ENCODE measurements around the gene ADCY5. TPM values are rescaled to one million over a fixed set of nuclear protein-coding genes. Genes with fewer than 3 reads are reported as not detected.

ADCY5 gene
- total RNA-seq, 1 donor from 2014 or later: 48.2 TPM

GRCh38 chr3:123386477-123387040 is 62.3 kb downstream of the ADCY5 start:
- DNase-seq (ENCODE audit: low spot score): no peak

- DNase-seq (ENCODE audit: low spot score): peak; percentile 34
Measured at GRCh38 chr3:123385981-123386380, 62.9 kb downstream of the ADCY5 start.

GRCh38 chr3:123385499-123385898 is 63.4 kb downstream of the ADCY5 start:
- DNase-seq (ENCODE audit: low spot score): no peak

- DNase-seq (ENCODE audit: low spot score): no peak
Measured at GRCh38 chr3:123385001-123385401, 63.9 kb downstream of the ADCY5 start.

GRCh38 chr3:123384256-123384655 is 64.6 kb downstream of the ADCY5 start:
- DNase-seq (ENCODE audit: low spot score): no peak

- DNase-seq (ENCODE audit: low spot score): no peak
Measured at GRCh38 chr3:123383091-123384053, 65.5 kb downstream of the ADCY5 start.

- DNase-seq (ENCODE audit: low spot score): no peak
Measured at GRCh38 chr3:123380261-123380660, 68.6 kb downstream of the ADCY5 start.

- DNase-seq (ENCODE audit: low spot score): no peak
Measured at GRCh38 chr3:123379041-123379830, 69.7 kb downstream of the ADCY5 start.

- DNase-seq (ENCODE audit: low spot score): no peak
Measured at GRCh38 chr3:123378409-123378915, 70.4 kb downstream of the ADCY5 start.

- no peak for DNase-seq (ENCODE audit: low spot score)
Measured at GRCh38 chr3:123377243-123377740, 71.6 kb downstream of the ADCY5 start.

- no peak for DNase-seq (ENCODE audit: low spot score)
Measured at GRCh38 chr3:123376451-123377242, 72.2 kb downstream of the ADCY5 start.

- peak; percentile 80 for DNase-seq (ENCODE audit: low spot score)
Measured at GRCh38 chr3:123375014-123375940, 73.6 kb downstream of the ADCY5 start.

GRCh38 chr3:123374016-123374415 is 74.9 kb downstream of the ADCY5 start:
- no peak for DNase-seq (ENCODE audit: low spot score)

GRCh38 chr3:123373474-123373987 is 75.4 kb downstream of the ADCY5 start:
- peak; percentile 47 for DNase-seq (ENCODE audit: low spot score)

- peak; percentile 56 for DNase-seq (ENCODE audit: low spot score)
Measured at GRCh38 chr3:123372686-123373473, 76.0 kb downstream of the ADCY5 start.

GRCh38 chr3:123371859-123372685 is 76.8 kb downstream of the ADCY5 start:
- DNase-seq (ENCODE audit: low spot score): no peak

GRCh38 chr3:123371426-123371825 is 77.5 kb downstream of the ADCY5 start:
- DNase-seq (ENCODE audit: low spot score): no peak

- DNase-seq (ENCODE audit: low spot score): no peak
Measured at GRCh38 chr3:123370819-123371218, 78.1 kb downstream of the ADCY5 start.

Data from umbilical cord (tissue), 2 donors.